ENCODE measurements around the gene UBXN2A.
A peak's percentile ranks its signal among the peaks of the same experiment; 100 is the strongest.

The UBXN2A gene

GRCh38 chr2:24045511-24046508 lies 105.5 kb downstream of the UBXN2A start:
- no peak for DNase-seq (ENCODE audit: low read depth)

GRCh38 chr2:24046599-24046929 lies 106.3 kb downstream of the UBXN2A start:
- no peak for DNase-seq (ENCODE audit: low read depth)

- peak; percentile 86 for DNase-seq (ENCODE audit: low read depth)
These were observed 106.9 kb downstream of the UBXN2A start, which contains the start of gene WDCP for GRCh38 chr2:24046930-24047702. Gene WDCP (minus strand): TSS chr2:24047391. CDS start chr2:24039494, 7,897 bp downstream.

GRCh38 chr2:24047703-24048033 lies 107.4 kb downstream of the UBXN2A start:
- DNase-seq (ENCODE audit: low read depth): no peak

- no peak for DNase-seq (ENCODE audit: low read depth)
These were observed 108.7 kb downstream of the UBXN2A start for GRCh38 chr2:24048769-24049484.

- peak; percentile 52 for DNase-seq (ENCODE audit: low read depth)
These were observed 109.3 kb downstream of the UBXN2A start, which contains the start of gene FKBP1B for GRCh38 chr2:24049485-24050021. Gene FKBP1B (plus strand): TSS chr2:24049741. CDS start chr2:24049850, 109 bp downstream.

- DNase-seq (ENCODE audit: low read depth): no peak
These were observed 110.0 kb downstream of the UBXN2A start for GRCh38 chr2:24050041-24050979.

GRCh38 chr2:24051833-24052232 lies 111.6 kb downstream of the UBXN2A start:
- DNase-seq (ENCODE audit: low read depth): no peak

GRCh38 chr2:24052951-24053350 lies 112.7 kb downstream of the UBXN2A start:
- no peak for DNase-seq (ENCODE audit: low read depth)
